Keratinocyte (primary cell): ENCODE results near the gene STARD4. TPM values are rescaled to one million over a fixed set of nuclear protein-coding genes. Genes with fewer than 3 reads are reported as not detected.
A peak's percentile ranks its signal among the peaks of the same experiment; 100 is the strongest.

ENCODE experiments used
- DNase-seq: peaks from one replicate; pipeline ENCODE4 v3.0.0-alpha.2; 2011; ENCODE audit warnings: low read depth, missing footprints, low spot score
- FAIRE-seq: peaks from 2 replicates; lab custom pipeline; 2011; peaks lifted over from hg19 to GRCh38; lab: Jason Lieb, UNC
- H2AFZ ChIP-seq: 2 replicates; pipeline ENCODE4 v1.6.0; 2012; ENCODE audit warnings: low read length, control low read depth, inconsistent platforms; ENCODE audit not compliant: control insufficient read depth
- H3K27ac ChIP-seq: 2 replicates; pipeline ENCODE4 v1.5.1; 2011; ENCODE audit warnings: low read length; ENCODE audit not compliant: control insufficient read depth, insufficient read depth
- H3K27me3 ChIP-seq: 3 replicates; pipeline ENCODE4 v1.6.0; 2011; ENCODE audit warnings: low read length; ENCODE audit not compliant: control insufficient read depth, insufficient read depth; ENCODE audit errors: extremely low read depth
- H3K36me3 ChIP-seq, 2 experiments: 2 replicates in 1 of 2; 3 replicates in 1 of 2; pipeline ENCODE4 v1.5.1; 2011; ENCODE audit warnings: low read length in 2 of 2, mild to moderate bottlenecking in 1 of 2; ENCODE audit not compliant: control insufficient read depth in 2 of 2, insufficient read depth in 2 of 2; ENCODE audit errors: extremely low read depth in 1 of 2
- H3K4me1 ChIP-seq: 3 replicates; pipeline ENCODE4 v1.5.1; 2011; ENCODE audit warnings: low read length; ENCODE audit not compliant: control insufficient read depth, insufficient read depth; ENCODE audit errors: extremely low read depth
- H3K4me2 ChIP-seq: 3 replicates; pipeline ENCODE4 v1.6.0; 2011; ENCODE audit warnings: low read depth, low read length; ENCODE audit not compliant: control insufficient read depth, insufficient read depth; ENCODE audit errors: extremely low read depth
- H3K4me3 ChIP-seq, 3 experiments: fragments of 200-600 bp in 1 of 3; sonication (generic) in 1 of 3; 2 replicates in 2 of 3; 3 replicates in 1 of 3; pipeline ENCODE4 v1.5.1; 2011 to 2016; ENCODE audit warnings: low read length in 3 of 3, mild to moderate bottlenecking in 3 of 3, control low read depth in 2 of 3, inconsistent platforms in 1 of 3, low read depth in 1 of 3, mixed read lengths in 1 of 3, mixed run types in 1 of 3, moderate library complexity in 1 of 3; ENCODE audit not compliant: control insufficient read depth in 2 of 3, insufficient read depth in 2 of 3; ENCODE audit errors: extremely low read depth in 1 of 3
- H3K79me2 ChIP-seq: 2 replicates; pipeline ENCODE4 v1.6.0; 2012; ENCODE audit warnings: low read length; ENCODE audit not compliant: control insufficient read depth, insufficient read depth
- H3K9ac ChIP-seq: 3 replicates; pipeline ENCODE4 v1.6.0; 2011; ENCODE audit warnings: low read length; ENCODE audit not compliant: control insufficient read depth, insufficient read depth; ENCODE audit errors: extremely low read depth
- H3K9me1 ChIP-seq: 3 replicates; pipeline ENCODE4 v1.6.0; 2011; ENCODE audit warnings: low read length; ENCODE audit not compliant: control insufficient read depth, insufficient read depth; ENCODE audit errors: extremely low read depth
- H3K9me3 ChIP-seq: 2 replicates; pipeline ENCODE4 v1.5.1; 2012; ENCODE audit warnings: low read depth, low read length; ENCODE audit not compliant: control insufficient read depth
- H4K20me1 ChIP-seq: 3 replicates; pipeline ENCODE4 v1.6.0; 2011; ENCODE audit warnings: low read length; ENCODE audit not compliant: control insufficient read depth, insufficient read depth; ENCODE audit errors: extremely low read depth
- CTCF ChIP-seq, 3 experiments: IDR thresholded peaks in 1 of 3; conservative IDR thresholded peaks in 1 of 3; optimal IDR thresholded peaks in 1 of 3; 2 replicates in 2 of 3; 3 replicates in 1 of 3; pipeline versions ENCODE3 to v1.5.1; 2011; ENCODE audit warnings: low read length in 3 of 3, mild to moderate bottlenecking in 3 of 3, moderate library complexity in 2 of 3, control low read depth in 1 of 3, inconsistent platforms in 1 of 3; ENCODE audit not compliant: insufficient read depth in 2 of 3; ENCODE audit errors: extremely low read depth in 1 of 3
- EZH2 ChIP-seq: IDR thresholded peaks from one replicate; pipeline ENCODE4 v1.6.1; 2012; ENCODE audit warnings: inconsistent platforms, mild to moderate bottlenecking, low read length, moderate library complexity
- dilution Hi-C: fragments of 300-500 bp; cut with MboI; formaldehyde crosslinking; loops from one replicate; pipeline ENCODE4 v1.7.0; 2020; ENCODE audit warnings: low sequenced_read_pairs; ENCODE audit not compliant: extremely low pct_ligation_motif_present
- polyA plus RNA-seq, 5 experiments: library from polyadenylated mRNA; depleted of rRNA in 3 of 5; stranded (reverse) in 3 of 5; stranded (forward) in 1 of 5; unstranded in 1 of 5; fragments of >200 nt; gene quantifications; 1 replicate in 1 of 5; 2 replicates in 3 of 5; 3 replicates in 1 of 5; pipeline versions ENCODE4 v1.2.1 to v1.2.3, GENCODE V29; 2011 to 2012; ENCODE audit warnings: missing spikeins in 2 of 5, low read depth in 1 of 5, low replicate concordance in 1 of 5

STARD4 gene
- polyA plus RNA-seq, 1 donor (not counting 4 experiments of a cell fraction or from before 2014, with no cell fraction given) = 86.4 TPM

- H2AFZ ChIP-seq = no peak overlapping the region
- H3K4me3 ChIP-seq = no peak overlapping the region
- no peak overlapping the region for H3K9ac ChIP-seq
- no peaks in the 10 kb centered on the region for H4K20me1 ChIP-seq
- H3K4me1 ChIP-seq = peaks cover 23% of the 10 kb centered on the region
- H3K79me2 ChIP-seq = no peaks in the 10 kb centered on the region
- H3K27ac ChIP-seq = no peak overlapping the region
- H3K9me3 ChIP-seq = no peaks in the 10 kb centered on the region
- FAIRE-seq (no peak), DNase-seq (no peak)
- no peaks in the 10 kb centered on the region for H3K27me3 ChIP-seq
- dilution Hi-C loops = no loop called here
- no peaks in the 10 kb centered on the region for H3K36me3 ChIP-seq
- H3K4me2 ChIP-seq = no peak overlapping the region
- TF ChIP-seq EZH2 (no peak), CTCF (optimal IDR thresholded peaks at IDR 0.05 in 1 of 3, IDR thresholded peaks at IDR 0.05 in 1 of 3, conservative IDR thresholded peaks at IDR 0.05 in 1 of 3; ENCODE audit: extremely low read depth in 1 of 3, insufficient read depth in 2 of 3, low read length in 3 of 3) (no peak)
- peaks cover 4% of the 10 kb centered on the region for H3K9me1 ChIP-seq
Measured at GRCh38 chr5:111552492-111552891, 40.2 kb upstream of the STARD4 start.

- Histone ChIP-seq H3K9me1 (peaks cover 4% of the 10 kb centered on the region), H3K4me2 (no peak overlapping the region), H2AFZ (no peak overlapping the region), H3K27ac (peak overlapping the region; percentile 77), H3K27me3 (no peaks in the 10 kb centered on the region), H3K4me3 (no peak overlapping the region), H4K20me1 (no peaks in the 10 kb centered on the region), H3K36me3 (no peaks in the 10 kb centered on the region), H3K9me3 (no peaks in the 10 kb centered on the region), H3K79me2 (no peaks in the 10 kb centered on the region), H3K4me1 (peaks cover 23% of the 10 kb centered on the region), H3K9ac (no peak overlapping the region)
- FAIRE-seq = no peak
- TF ChIP-seq CTCF (optimal IDR thresholded peaks at IDR 0.05 in 1 of 3, IDR thresholded peaks at IDR 0.05 in 1 of 3, conservative IDR thresholded peaks at IDR 0.05 in 1 of 3; ENCODE audit: extremely low read depth in 1 of 3, insufficient read depth in 2 of 3, low read length in 3 of 3) (no peak), EZH2 (no peak)
- dilution Hi-C loops = no loop called here
- no peak for DNase-seq
Measured at GRCh38 chr5:111551569-111552275, 39.4 kb upstream of the STARD4 start.
